A673 (cell line): ENCODE measurements around the gene RNF186. TPM values are rescaled to one million over a fixed set of nuclear protein-coding genes. Genes with fewer than 3 reads are reported as not detected.

Experiments used
- BruUV-seq: library from RNA; stranded (reverse); fragments of 400-500 nt; replicated peaks from 2 replicates; lab custom pipeline; 2021; lab: Mats Ljungman, UMichigan
- CTCF ChIA-PET: fragments of 300-600 bp; sonication (Branson Sonifier 250); formaldehyde crosslinking; loops from one replicate; lab custom pipeline; 2022; ENCODE audit warnings: antibody characterized with exemption; lab: Charles Lee
- POLR2A ChIA-PET: fragments of 300-600 bp; sonication (Branson Sonifier 250); formaldehyde crosslinking; loops from one replicate; lab custom pipeline; 2022; ENCODE audit warnings: antibody characterized with exemption; ENCODE audit not compliant: low non-redundant PET; lab: Charles Lee
- DNase-seq: peaks from one replicate; pipeline ENCODE4 v3.0.0-alpha.2; 2015; ENCODE audit warnings: low spot score
- H3K27ac ChIP-seq: fragments of 200-600 bp; sonication (generic); 2 replicates; pipeline ENCODE4 v1.5.1; 2016; ENCODE audit warnings: mixed run types, low read depth, mild to moderate bottlenecking, mixed read lengths, antibody characterized with exemption, low read length; ENCODE audit not compliant: poor library complexity, severe bottlenecking
- H3K27me3 ChIP-seq: fragments of 200-600 bp; sonication (generic); replicated peaks from 2 replicates; pipeline ENCODE4 v1.6.1; 2017; ENCODE audit warnings: mixed run types, low read depth, mild to moderate bottlenecking, mixed read lengths, antibody characterized with exemption, low read length; ENCODE audit not compliant: insufficient read depth, poor library complexity
- H3K36me3 ChIP-seq: fragments of 200-600 bp; sonication (generic); 2 replicates; pipeline ENCODE4 v1.6.1; 2016; ENCODE audit warnings: mixed run types, mild to moderate bottlenecking, mixed read lengths, antibody characterized with exemption, low read length; ENCODE audit not compliant: insufficient read depth, poor library complexity, severe bottlenecking
- H3K4me1 ChIP-seq: fragments of 200-600 bp; sonication (generic); 2 replicates; pipeline ENCODE4 v1.6.1; 2017; ENCODE audit warnings: mixed run types, mild to moderate bottlenecking, mixed read lengths, antibody characterized with exemption, low read length; ENCODE audit not compliant: insufficient read depth, poor library complexity, severe bottlenecking
- H3K4me3 ChIP-seq: fragments of 200-600 bp; sonication (generic); 2 replicates; pipeline ENCODE4 v1.5.1; 2016; ENCODE audit warnings: low read depth, mixed run types, mild to moderate bottlenecking, mixed read lengths, low read length; ENCODE audit not compliant: poor library complexity, severe bottlenecking
- H3K9me3 ChIP-seq: fragments of 200-600 bp; sonication (generic); 2 replicates; pipeline ENCODE4 v1.6.1; 2016; ENCODE audit warnings: mixed run types, low read depth, mild to moderate bottlenecking, mixed read lengths, antibody characterized with exemption, low read length; ENCODE audit not compliant: poor library complexity, severe bottlenecking
- CTCF ChIP-seq: fragments of 300-800, 200-600 bp; sonication (generic); conservative IDR thresholded peaks from 2 replicates; pipeline ENCODE4 v1.5.1; 2017; ENCODE audit warnings: low read depth, mild to moderate bottlenecking, antibody characterized with exemption, low read length, moderate library complexity, mixed read lengths
- EZH2 ChIP-seq: fragments of 200-600 bp; sonication (generic); IDR thresholded peaks from 2 replicates; pipeline ENCODE4 v1.6.1; 2017; ENCODE audit warnings: borderline replicate concordance, low read depth, mild to moderate bottlenecking, mixed read lengths, antibody characterized with exemption, low read length; ENCODE audit not compliant: poor library complexity, severe bottlenecking
- intact Hi-C: fragments of 100-400 bp; cut with micrococcal nuclease; formaldehyde crosslinking; loops from one replicate; pipeline ENCODE4 v1.10.0; 2022; ENCODE audit not compliant: unreplicated experiment
- total RNA-seq: library from RNA; stranded (reverse); gene quantifications from 2 replicates; pipeline ENCODE4 v1.2.3, GENCODE V29; 2021

RNF186 gene
- total RNA-seq, 1 experiment from 2014 or later = not detected

- no TSS peak for BruUV-seq
- Histone ChIP-seq H3K4me3 (no peak overlapping the region), H3K36me3 (no peaks in the 10 kb centered on the region), H3K27ac (no peak overlapping the region), H3K4me1 (no peaks in the 10 kb centered on the region), H3K27me3 (no peaks in the 10 kb centered on the region), H3K9me3 (no peaks in the 10 kb centered on the region)
- intact Hi-C loops = no loop called here
- POLR2A ChIA-PET = no interaction called here
- no peak for TF ChIP-seq EZH2
- TF ChIP-seq CTCF = no peak
- no peak for DNase-seq
- CTCF ChIA-PET = no interaction called here
These were observed 5.9 kb downstream of the RNF186 start for GRCh38 chr1:19809044-19809750.

GRCh38 chr1:19808351-19808750, 6.7 kb downstream of the RNF186 start:
- intact Hi-C loops = no loop called here
- Histone ChIP-seq H3K36me3 (no peaks in the 10 kb centered on the region), H3K27ac (no peak overlapping the region), H3K4me3 (no peak overlapping the region), H3K4me1 (no peaks in the 10 kb centered on the region), H3K27me3 (no peaks in the 10 kb centered on the region), H3K9me3 (no peaks in the 10 kb centered on the region)
- BruUV-seq = no TSS peak
- POLR2A ChIA-PET = no interaction called here
- CTCF ChIA-PET = no interaction called here
- no peak for TF ChIP-seq EZH2
- no peak for TF ChIP-seq CTCF
- no peak for DNase-seq

- no peak overlapping the region for H3K27ac ChIP-seq
- intact Hi-C loops = no loop called here
- TF ChIP-seq EZH2 (no peak), CTCF (no peak)
- no peaks in the 10 kb centered on the region for H3K27me3 ChIP-seq
- ChIA-PET CTCF (no interaction called here), POLR2A (no interaction called here)
- DNase-seq = no peak
- no TSS peak for BruUV-seq
- no peaks in the 10 kb centered on the region for H3K9me3 ChIP-seq
- no peaks in the 10 kb centered on the region for H3K4me1 ChIP-seq
- H3K4me3 ChIP-seq = no peak overlapping the region
- H3K36me3 ChIP-seq = no peaks in the 10 kb centered on the region
These were observed 10.2 kb downstream of the RNF186 start for GRCh38 chr1:19804831-19805251.
